KMS-11 (cell line): ENCODE measurements around the gene HOMER2.
"Not testable (repeated sequence)": the region's sequence is repeated elsewhere in the genome, so short reads cannot be mapped to it uniquely, and the experiment has no call there.

Experiments used
- H2AFZ ChIP-seq: fragments of 200-600 bp; sonication (generic); 2 replicates; pipeline ENCODE4 v1.6.1; 2016; ENCODE audit warnings: antibody characterized with exemption, mixed run types, low read depth
- H3K27ac ChIP-seq: fragments of 200-600 bp; sonication (generic); 2 replicates; pipeline ENCODE4 v1.6.1; 2016; ENCODE audit warnings: mild to moderate bottlenecking, mixed run types
- H3K27me3 ChIP-seq: fragments of 200-600 bp; sonication (generic); 2 replicates; pipeline ENCODE4 v1.6.1; 2017; ENCODE audit warnings: mild to moderate bottlenecking, low read depth, mixed run types, moderate library complexity; ENCODE audit not compliant: insufficient read depth
- H3K36me3 ChIP-seq: fragments of 200-600 bp; sonication (generic); 2 replicates; pipeline ENCODE4 v1.6.1; 2017; ENCODE audit warnings: mild to moderate bottlenecking, mixed run types; ENCODE audit not compliant: insufficient read depth
- H3K4me1 ChIP-seq: fragments of 200-600 bp; sonication (generic); 2 replicates; pipeline ENCODE4 v1.6.1; 2016; ENCODE audit warnings: mild to moderate bottlenecking, low read depth, mixed run types; ENCODE audit not compliant: poor library complexity, severe bottlenecking
- H3K4me2 ChIP-seq: fragments of 200-600 bp; sonication (generic); 2 replicates; pipeline ENCODE4 v1.7.0; 2016; ENCODE audit warnings: mild to moderate bottlenecking, mixed run types
- H3K4me3 ChIP-seq: fragments of 200-600 bp; sonication (generic); IDR thresholded peaks from 2 replicates; pipeline ENCODE4 v1.6.1; 2017; ENCODE audit warnings: low read depth, low read length, mixed read lengths; ENCODE audit not compliant: insufficient read depth
- H3K79me2 ChIP-seq: fragments of 200-600 bp; sonication (generic); 2 replicates; pipeline ENCODE4 v1.6.1; 2016; ENCODE audit warnings: low read depth, mixed run types; ENCODE audit not compliant: insufficient read depth
- H3K9ac ChIP-seq: fragments of 200-600 bp; sonication (generic); 2 replicates; pipeline ENCODE4 v1.6.1; 2016; ENCODE audit warnings: mild to moderate bottlenecking, mixed run types
- H4K20me1 ChIP-seq: fragments of 200-600 bp; sonication (generic); 2 replicates; pipeline ENCODE4 v1.6.1; 2016; ENCODE audit warnings: mild to moderate bottlenecking, mixed run types; ENCODE audit not compliant: insufficient read depth
- TF ChIP-seq, protein P1 (sequence below): fragments of 200-600 bp; sonication (generic); conservative IDR thresholded peaks from 2 replicates; pipeline ENCODE4 v1.6.1; 2017; ENCODE audit warnings: low read depth, mild to moderate bottlenecking, antibody characterized with exemption, low read length, moderate library complexity, mixed read lengths

Gene HOMER2

DNA sequence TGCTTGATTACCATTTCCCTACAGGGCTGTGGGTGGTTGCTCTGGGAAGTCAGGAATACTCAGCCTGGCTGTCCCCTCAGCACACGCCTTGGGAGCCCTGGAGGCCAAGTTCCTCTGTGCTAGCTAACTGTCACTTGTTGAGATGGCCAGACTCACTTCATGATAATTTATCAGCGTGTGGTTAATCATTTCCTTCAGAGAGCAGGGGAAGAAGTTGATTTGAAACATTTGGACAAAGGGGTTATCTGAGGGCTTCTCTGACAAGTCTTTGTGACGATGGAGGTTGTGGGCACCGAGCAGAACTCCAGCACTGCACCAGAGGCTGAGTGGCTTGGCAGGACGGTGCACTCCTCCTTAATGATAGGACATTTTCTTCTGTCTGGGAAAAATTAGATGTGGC, 81.2 kb downstream of the HOMER2 start:
- no peaks in the 10 kb centered on the region for H3K27me3 ChIP-seq
- H3K79me2 ChIP-seq, result no peaks in the 10 kb centered on the region
- H3K36me3 ChIP-seq, result no peaks in the 10 kb centered on the region
- TF ChIP-seq, protein P1, sequence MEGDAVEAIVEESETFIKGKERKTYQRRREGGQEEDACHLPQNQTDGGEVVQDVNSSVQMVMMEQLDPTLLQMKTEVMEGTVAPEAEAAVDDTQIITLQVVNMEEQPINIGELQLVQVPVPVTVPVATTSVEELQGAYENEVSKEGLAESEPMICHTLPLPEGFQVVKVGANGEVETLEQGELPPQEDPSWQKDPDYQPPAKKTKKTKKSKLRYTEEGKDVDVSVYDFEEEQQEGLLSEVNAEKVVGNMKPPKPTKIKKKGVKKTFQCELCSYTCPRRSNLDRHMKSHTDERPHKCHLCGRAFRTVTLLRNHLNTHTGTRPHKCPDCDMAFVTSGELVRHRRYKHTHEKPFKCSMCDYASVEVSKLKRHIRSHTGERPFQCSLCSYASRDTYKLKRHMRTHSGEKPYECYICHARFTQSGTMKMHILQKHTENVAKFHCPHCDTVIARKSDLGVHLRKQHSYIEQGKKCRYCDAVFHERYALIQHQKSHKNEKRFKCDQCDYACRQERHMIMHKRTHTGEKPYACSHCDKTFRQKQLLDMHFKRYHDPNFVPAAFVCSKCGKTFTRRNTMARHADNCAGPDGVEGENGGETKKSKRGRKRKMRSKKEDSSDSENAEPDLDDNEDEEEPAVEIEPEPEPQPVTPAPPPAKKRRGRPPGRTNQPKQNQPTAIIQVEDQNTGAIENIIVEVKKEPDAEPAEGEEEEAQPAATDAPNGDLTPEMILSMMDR, result no peak
- H2AFZ ChIP-seq, result no peak overlapping the region
- H3K27ac ChIP-seq, result no peak overlapping the region
- no peak overlapping the region for H3K4me3 ChIP-seq
- no peaks in the 10 kb centered on the region for H3K4me1 ChIP-seq
- no peak overlapping the region for H3K4me2 ChIP-seq
- no peaks in the 10 kb centered on the region for H4K20me1 ChIP-seq
- H3K9ac ChIP-seq, result no peak overlapping the region

DNA sequence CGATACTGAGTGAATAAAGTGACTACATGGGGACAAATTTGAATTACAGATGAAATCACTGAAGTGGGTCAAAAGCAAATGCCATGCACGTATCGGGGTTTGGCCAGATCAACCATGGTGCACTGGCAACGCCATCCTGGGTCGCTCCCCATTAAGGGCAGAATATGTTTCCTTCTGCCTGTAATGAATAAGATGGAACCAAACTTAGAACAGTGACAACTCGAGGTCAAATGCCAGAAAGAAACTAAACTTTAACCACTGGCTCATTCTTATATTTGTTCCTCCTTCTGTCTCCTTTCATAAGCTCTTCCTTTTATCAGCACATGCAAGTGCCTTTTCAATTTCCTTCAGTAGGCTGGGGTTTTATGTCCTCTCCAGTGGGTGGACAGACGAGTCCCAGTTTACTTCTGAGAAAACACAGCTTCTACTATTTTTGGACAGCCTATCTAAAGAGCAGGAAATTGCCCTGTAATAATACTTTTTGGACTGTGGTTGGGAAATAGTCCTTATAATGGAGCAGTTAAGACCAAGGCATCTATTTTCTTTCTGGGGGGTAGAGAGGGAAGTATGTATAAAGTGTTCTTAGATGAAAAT, 81.7 kb downstream of the HOMER2 start:
- H4K20me1 ChIP-seq, result no peaks in the 10 kb centered on the region
- no peak overlapping the region for H3K4me3 ChIP-seq
- H3K27ac ChIP-seq, result no peak overlapping the region
- no peak overlapping the region for H3K9ac ChIP-seq
- TF ChIP-seq, protein P1, result no peak
- H3K36me3 ChIP-seq, result no peaks in the 10 kb centered on the region
- H3K4me1 ChIP-seq, result no peaks in the 10 kb centered on the region
- H3K79me2 ChIP-seq, result no peaks in the 10 kb centered on the region
- H3K4me2 ChIP-seq, result no peak overlapping the region
- H2AFZ ChIP-seq, result no peak overlapping the region
- no peaks in the 10 kb centered on the region for H3K27me3 ChIP-seq

DNA sequence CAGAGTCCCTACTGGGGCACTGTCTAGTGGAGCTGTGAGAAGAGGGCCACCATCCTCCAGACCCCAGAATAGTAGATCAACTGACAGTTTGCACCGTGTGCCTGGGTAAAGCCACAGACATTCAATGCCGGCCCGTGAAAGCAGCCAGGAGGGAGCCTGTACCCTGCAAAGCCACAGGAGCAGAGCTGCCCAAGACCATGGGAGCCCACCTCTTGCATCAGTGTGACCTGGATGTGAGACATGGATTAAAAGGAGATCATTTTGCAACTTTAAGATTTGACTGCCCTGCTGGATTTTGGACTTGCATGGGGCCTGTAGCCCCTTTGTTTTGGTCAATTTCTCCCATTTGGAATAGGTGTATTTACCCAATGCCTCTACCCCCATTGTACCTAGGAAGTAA, 86.5 kb downstream of the HOMER2 start:
- H3K27ac ChIP-seq, H2AFZ ChIP-seq, H3K36me3 ChIP-seq, H3K4me2 ChIP-seq, H4K20me1 ChIP-seq, H3K27me3 ChIP-seq, H3K9ac ChIP-seq, H3K4me1 ChIP-seq, H3K79me2 ChIP-seq, H3K4me3 ChIP-seq: not testable (repeated sequence)

DNA sequence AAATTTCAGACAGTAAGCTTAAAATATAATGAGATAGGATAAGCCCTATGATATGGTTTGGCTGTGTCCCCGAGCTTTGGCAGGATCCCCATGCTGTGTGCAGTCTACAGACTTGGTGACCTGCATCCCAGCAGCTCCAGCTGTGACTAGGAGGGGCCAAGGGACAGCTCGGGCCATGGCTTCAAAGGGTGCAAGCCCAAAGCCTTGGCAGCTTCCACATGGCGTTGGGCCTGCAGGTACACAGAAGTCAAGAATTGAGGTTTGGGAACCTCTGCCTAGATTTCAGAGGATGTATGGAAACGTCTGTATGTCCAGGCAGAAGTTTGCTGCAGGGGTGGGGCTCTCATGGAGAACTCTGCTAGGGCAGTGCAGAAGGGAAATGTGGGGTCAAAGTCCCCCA, 86.9 kb downstream of the HOMER2 start:
- H3K4me3 ChIP-seq, result not testable (repeated sequence)

DNA sequence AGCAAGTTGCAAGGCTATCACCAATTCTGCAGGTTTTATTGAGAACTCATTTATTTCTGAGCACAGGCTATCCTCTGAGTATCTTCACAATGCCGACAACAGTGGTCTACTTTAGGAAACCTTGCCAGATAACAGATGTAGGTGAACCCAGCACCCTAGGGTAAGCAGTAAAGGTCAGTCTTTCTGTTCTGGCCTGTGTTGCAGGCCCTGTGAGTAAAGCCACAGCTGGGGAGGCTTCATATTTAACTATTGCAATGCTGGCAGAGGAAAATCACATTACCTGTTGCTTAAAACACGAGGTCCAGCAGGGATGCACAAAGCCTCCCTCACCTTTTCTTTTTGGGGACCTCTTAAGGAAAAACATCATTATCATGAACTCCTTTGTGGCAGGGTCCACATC, 87.6 kb downstream of the HOMER2 start:
- Histone ChIP-seq H3K79me2 (no peaks in the 10 kb centered on the region), H3K4me1 (no peaks in the 10 kb centered on the region), H3K36me3 (no peaks in the 10 kb centered on the region), H3K27ac (no peak overlapping the region), H2AFZ (no peak overlapping the region), H3K27me3 (no peaks in the 10 kb centered on the region), H3K4me3 (no peak overlapping the region), H3K9ac (no peak overlapping the region), H3K4me2 (no peak overlapping the region), H4K20me1 (no peaks in the 10 kb centered on the region)
- TF ChIP-seq, protein P1, result no peak

More for the DNA sequence above, 86.9 kb downstream of the HOMER2 start:
- H3K79me2 ChIP-seq, H3K36me3 ChIP-seq, H3K4me1 ChIP-seq, H3K27me3 ChIP-seq, H2AFZ ChIP-seq, H3K4me2 ChIP-seq, H3K27ac ChIP-seq, H3K9ac ChIP-seq, H4K20me1 ChIP-seq: not testable (repeated sequence)
